Central memory CD4-positive, alpha-beta T cell (primary cell): ENCODE measurements around the gene GABRB2.
"Not testable (repeated sequence)": the region's sequence is repeated elsewhere in the genome, so short reads cannot be mapped to it uniquely, and the experiment has no call there.

Experiments used
- DNase-seq: peaks from one replicate; pipeline ENCODE4 v3.0.0; 2022
- total RNA-seq, 3 experiments: gene quantifications; one replicate each; lab custom pipeline; 2026; lab: John Stamatoyannopoulos, UW

The GABRB2 gene
- total RNA-seq = 0 to 0.19 (median 0) reads per million in 3 experiments

- no peak for DNase-seq
Observed at GRCh38 chr5:161546470-161547301, at the start of gene GABRB2. GABRB2 (minus strand) TSS chr5:161546725; CDS start chr5:161546643, 82 bp downstream.

- DNase-seq = no peak
Observed at GRCh38 chr5:161585798-161586197, 39.3 kb upstream of the GABRB2 start.

DNA sequence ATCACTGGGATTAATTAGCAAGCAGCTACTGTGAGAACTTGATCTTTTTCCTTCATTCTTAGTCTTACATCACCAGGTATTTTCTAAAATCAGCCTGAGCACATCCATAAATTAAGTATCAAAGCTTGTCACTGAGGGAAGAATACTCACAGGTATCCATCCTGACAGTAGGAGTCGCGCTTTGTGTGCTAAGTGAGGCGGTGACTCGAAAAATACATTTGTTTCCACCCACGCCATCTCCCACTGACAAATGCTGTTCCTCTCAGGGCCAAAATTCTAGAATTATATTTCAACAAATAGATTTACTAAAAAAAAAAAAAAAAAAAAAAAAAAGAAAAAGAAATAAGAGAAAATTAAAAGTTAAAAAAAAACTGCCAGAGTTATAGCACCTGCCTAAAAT is 34.1 kb upstream of the GABRB2 start:
- no peak for DNase-seq

DNA sequence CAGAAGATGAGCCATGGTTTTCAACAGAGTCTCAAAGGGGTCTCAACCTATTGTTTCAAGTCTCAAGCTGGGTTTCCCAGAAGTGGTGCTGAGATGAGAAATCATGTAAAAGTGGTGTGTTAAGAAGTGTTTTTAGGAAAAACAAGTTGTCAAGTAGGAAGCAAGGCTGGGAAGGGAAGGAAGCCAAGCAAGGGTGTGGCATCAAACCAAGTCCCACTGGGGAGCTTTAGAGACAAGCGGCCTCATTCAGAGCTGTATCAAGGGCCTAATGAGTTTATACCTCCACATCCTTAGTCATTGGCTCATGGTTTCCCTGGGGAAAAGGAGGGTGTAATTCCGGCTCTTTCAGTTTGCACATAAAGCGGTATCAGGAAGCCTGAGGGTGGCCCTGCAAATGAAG is 26.4 kb upstream of the GABRB2 start:
- DNase-seq = no peak

DNA sequence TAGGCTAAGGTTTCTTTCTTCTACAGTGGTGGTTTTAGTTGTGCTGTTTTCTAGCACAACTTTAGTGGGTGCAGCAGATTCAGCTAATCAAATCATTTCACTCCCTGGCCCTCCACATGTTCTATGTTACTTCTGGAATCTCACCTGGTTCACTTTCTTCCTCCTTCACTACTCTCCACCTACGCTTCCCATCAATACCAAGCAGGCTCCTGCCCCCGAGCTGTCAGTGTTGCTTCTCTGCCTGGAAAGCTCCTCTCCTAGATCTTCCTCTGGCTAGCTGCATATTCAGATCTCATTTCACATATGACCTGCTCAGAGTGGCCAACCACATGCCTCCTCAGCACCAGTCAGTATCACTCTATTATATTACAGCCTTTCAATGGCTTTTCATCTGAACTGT is 19.6 kb upstream of the GABRB2 start:
- no peak for DNase-seq

DNA sequence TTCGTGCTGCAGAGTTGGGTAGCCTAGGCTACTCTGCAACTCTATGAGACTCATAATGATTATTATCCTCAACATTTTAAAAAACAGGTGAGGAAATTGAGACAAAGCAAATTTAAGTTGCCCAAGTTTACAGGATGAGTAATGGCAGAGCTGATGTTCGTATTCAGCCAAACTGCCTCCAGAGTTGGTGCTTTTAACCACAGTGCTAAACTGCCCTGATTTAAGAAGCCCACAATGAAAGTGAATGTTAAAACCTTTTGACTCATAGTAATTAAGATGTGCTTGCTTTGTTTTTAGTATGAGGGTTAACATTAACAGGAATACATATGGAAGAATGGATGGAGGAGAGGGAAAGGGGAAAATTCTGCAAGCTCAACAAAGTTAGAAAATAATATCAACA is 15.9 kb upstream of the GABRB2 start:
- no peak for DNase-seq

DNA sequence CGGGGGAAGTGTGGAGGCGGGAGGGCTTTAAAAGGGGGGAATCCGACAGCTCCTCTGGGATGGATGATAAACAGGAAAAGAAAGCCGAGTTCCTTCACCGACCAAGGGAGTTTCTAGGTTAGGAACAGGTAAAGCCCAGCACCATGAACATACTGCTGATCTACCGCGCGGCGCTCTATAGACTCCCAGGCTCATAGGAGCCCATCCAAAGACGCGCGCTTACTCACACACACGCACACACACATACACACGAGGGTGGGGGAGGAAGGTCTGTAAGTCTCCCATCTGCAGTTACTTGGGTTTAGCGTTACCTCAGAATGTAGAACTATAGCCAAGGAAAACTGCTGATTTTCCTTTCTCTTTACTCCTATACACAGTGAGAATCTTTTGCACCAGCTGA is 2.6 kb upstream of the GABRB2 start:
- no peak for DNase-seq

- no peak for DNase-seq
Observed at GRCh38 chr5:161548487-161549094, 2.1 kb upstream of the GABRB2 start.

DNA sequence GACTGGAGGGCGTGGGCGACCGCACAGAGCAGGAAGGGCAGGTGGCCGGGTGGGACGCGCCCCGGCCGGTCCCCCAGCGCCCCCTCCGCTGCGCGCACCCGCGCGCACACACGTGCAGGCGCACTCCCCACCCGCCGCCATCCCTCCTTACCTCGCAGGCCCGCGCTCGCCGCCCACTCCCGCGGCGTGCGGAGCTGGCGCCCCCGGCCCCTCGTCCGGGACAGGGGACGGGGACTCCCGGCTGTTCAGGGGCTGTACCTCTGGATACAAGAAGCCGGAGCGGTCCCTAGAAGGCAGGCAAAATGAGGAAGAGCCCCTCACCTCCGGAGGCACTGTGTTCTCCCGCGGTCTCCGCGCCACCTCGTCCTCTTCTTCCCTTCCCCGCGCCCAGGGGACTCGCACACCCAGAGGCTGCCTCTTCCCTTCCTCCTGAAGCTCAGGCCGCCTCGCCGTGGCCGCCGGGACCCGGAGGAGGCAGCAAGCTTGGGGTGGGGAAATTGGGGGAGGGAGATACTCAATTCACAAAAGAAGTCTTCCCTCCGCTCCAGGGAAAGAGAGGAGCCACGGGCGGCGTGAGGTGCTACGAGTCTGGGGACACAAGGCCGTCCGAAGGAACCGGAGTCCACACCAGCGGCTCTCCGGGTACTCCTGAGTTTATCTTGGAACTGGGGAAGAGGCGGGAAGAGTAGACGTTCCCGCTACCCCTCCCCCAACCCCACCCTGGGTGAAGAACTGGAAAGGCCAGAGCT is 1.4 kb upstream of the GABRB2 start:
- no peak for DNase-seq

DNA sequence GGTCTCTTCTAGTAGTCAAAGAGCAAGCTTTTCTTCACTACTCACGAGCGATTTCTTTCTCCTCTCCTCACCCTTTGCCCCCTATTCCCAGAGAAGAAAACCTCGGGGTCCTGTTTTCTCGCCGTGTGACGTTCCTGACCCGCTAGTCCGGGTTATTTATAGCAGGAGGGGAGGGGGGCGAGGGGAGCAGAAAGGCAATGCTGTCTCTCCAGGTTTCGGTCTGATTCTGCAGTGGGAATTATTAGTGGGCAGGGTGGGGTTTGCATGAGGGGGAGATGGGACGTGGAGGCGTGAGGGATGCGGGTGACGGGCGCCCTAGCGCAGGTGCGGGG is 847 bp upstream of the GABRB2 start:
- DNase-seq = no peak

DNA sequence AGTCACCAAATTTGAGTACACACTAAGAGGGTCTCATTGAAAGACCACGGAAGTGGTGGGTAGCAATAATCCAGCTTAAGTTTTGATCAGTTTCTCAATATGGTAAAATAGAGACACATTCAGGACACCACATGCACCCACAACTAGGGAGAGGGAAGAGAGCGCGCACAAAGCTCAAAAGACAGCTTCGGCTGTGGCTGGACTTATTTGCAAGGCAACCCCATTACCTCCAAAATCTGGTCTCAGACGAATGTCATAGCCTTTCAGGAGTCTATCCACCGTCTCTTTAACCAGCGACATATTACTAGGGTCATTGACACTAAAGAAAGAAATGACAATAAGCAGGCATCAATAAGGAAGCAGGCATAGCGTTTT is 443 bp downstream of the GABRB2 start:
- DNase-seq = no peak

DNA sequence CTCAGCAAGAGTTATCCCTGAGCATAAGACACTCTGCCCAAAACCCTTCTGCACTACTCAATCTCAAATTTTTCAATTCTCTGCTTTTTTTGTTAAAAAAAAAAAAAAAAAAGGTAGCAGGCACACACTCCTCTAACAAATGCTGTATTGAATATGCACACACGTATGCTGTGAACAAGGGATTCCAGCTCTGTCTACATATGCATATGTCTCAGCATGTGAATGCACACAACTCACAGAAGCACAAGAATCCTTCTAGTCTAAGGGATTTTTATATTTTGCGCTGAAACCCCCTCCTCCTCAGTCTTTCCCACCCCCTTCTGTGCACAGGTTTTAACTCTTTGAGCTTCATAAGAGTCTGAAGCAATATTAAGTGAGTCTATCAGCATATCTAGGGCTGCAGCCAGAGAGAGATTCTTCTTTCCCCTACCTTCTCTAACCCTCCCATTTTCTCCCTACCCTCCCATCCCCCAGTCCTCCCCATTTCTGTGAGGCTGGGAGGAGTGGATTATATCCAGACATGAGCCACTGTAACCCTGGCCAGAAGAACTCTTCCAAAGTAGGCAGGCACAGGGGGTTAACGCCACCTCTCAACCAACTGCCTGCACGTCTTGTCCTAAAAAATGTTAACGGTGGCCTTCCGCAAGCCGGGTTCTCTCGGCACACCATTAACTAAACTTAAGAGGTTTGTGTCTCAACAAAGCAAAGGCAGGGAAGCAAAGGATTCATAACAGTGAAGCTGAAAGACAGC is 1.0 kb downstream of the GABRB2 start:
- DNase-seq = no peak

DNA sequence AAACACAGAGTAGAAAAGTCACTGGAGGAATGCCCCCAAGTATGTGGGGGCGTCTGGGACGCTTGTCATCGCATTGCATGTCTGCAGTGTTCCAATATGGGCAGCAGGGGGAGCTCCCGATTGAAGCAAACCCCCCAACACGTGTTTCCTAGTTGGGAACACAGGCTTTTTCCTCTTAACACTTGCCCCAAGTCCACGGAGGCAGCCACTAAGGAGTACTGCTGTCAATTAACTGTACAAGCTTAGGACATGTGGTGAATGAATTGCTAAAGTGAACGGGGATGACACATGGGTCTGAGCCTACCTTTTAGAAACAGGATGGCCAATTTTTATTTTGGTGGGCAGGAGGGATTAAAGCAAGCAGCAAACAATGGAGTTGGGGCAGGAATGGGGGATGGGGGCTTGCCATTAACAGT is 2.2 kb downstream of the GABRB2 start:
- DNase-seq = no peak

DNA sequence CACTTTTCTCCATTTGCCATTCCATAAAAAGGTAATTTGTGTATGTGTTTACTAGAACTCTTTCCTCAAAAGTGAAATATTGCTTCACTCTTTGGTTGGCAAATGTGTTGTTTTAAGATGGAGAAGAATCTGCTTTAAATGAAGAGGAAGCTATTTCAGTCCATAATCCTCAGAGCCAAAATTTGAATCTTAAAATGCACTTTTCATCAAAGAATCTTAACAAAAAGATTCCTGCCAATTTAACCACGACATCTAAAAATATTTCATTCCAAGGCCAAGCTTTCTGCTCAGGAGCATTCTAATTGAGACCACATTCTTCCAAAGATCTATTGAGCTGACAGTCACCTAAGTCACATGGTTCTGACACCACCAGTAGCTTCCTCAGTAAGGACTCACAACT is 7.5 kb downstream of the GABRB2 start:
- DNase-seq = no peak

- no peak for DNase-seq
Observed at GRCh38 chr5:161535762-161536161, 10.8 kb downstream of the GABRB2 start.

GRCh38 chr5:161530700-161531099 is 15.8 kb downstream of the GABRB2 start:
- no peak for DNase-seq

- DNase-seq = no peak
Observed at GRCh38 chr5:161513942-161514341, 32.6 kb downstream of the GABRB2 start.

DNA sequence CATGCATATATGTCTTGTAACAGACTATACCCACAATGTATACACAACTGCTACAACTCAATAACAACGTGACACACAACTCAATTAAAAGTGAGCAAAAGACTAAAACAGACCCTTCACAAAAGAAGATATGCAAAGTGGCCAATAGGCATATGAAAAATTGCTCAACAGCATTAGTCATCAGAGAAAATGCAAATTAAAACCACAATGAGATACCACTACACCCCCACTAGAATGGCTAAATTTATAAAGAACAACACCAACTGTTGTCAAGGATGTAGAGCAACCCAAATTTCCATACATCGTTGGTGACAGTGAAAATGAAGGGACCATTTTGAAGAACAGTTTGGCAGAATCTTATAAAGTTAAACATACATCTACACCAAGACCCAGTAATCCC is 38.9 kb downstream of the GABRB2 start:
- no peak for DNase-seq

GRCh38 chr5:161505160-161505559 is 41.4 kb downstream of the GABRB2 start:
- not testable (repeated sequence) for DNase-seq

DNA sequence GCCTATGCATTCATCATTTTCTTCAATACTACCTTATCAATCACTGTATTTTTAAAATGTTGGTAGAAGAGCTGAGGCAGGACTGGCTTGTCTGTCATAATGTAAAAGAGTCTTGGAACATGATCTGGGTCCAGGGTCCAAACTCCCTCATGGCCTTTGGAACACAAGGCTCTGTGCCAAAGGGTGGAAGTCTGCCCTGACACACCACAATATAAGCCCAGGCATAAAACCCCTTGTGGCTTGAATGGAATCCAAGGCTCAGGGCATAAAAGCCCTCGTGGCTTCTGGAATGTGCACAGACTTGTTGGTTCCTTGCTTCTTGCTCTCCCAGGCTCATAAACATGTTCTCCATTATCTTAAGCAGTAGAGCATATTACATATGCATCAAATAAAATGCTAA is 48.0 kb downstream of the GABRB2 start:
- DNase-seq = no peak

- no peak for DNase-seq
Observed at GRCh38 chr5:161483721-161484120, 62.8 kb downstream of the GABRB2 start.

DNA sequence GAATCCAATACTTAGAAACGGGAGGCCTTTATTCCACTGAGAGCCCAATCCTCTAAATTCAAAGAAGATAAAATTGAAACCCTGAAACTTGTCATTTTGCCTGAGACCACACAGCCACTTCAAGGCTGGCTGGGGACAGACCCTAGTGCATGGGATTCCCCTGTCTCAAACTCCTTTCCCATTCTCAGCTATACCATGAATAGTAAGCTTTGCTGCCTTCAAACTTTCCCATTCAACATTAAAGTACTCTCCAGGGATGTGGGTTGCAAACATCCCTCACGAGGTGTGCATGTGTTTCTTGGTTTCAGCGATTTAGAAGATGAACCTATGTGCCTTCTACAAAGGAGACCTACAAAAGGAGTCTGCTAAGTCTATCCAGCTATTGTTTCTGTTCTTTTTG is 64.6 kb downstream of the GABRB2 start:
- no peak for DNase-seq
